ENCODE data around the gene UNC5A.

UNC5A gene

GRCh38 chr5:176902911-176903664 lies 92.7 kb downstream of the UNC5A start:
- TF ChIP-seq REST (IDR thresholded peaks at IDR 0.05; ENCODE audit: insufficient replicate concordance, low read depth) (no peak), POLR2AphosphoS5 (IDR thresholded peaks at IDR 0.05; ENCODE audit: low read depth) (no peak), GABPA (IDR thresholded peaks at IDR 0.05; ENCODE audit: low read depth) (no peak)
- H3K27ac ChIP-seq (replicated peaks) = peak overlapping the region; percentile 16
- no peak overlapping the region for H3K4me3 ChIP-seq (replicated peaks; ENCODE audit: insufficient read depth, low read length)
- no peak for DNase-seq (ENCODE audit: low read depth in 1 of 2, low spot score in 1 of 2)
- no peaks in the 10 kb centered on the region for H3K27me3 ChIP-seq (ENCODE audit: insufficient read depth, poor library complexity, severe bottlenecking)

- H3K27me3 ChIP-seq (ENCODE audit: insufficient read depth, poor library complexity, severe bottlenecking) = no peaks in the 10 kb centered on the region
- H3K4me3 ChIP-seq (replicated peaks; ENCODE audit: insufficient read depth, low read length) = no peak overlapping the region
- DNase-seq (ENCODE audit: low read depth in 1 of 2, low spot score in 1 of 2) = no peak
- TF ChIP-seq POLR2AphosphoS5 (IDR thresholded peaks at IDR 0.05; ENCODE audit: low read depth) (no peak), SPI1 (IDR thresholded peaks at IDR 0.05; ENCODE audit: borderline replicate concordance, low read depth) (no peak), REST (IDR thresholded peaks at IDR 0.05; ENCODE audit: insufficient replicate concordance, low read depth) (no peak), CTCF (IDR thresholded peaks at IDR 0.05; ENCODE audit: insufficient read depth, low read length) (no peak), GABPA (IDR thresholded peaks at IDR 0.05; ENCODE audit: low read depth) (no peak)
- no peak overlapping the region for H3K27ac ChIP-seq (replicated peaks)
These were observed 93.9 kb downstream of the UNC5A start for GRCh38 chr5:176904276-176904675.

GRCh38 chr5:176906126-176906525 lies 95.8 kb downstream of the UNC5A start:
- TF ChIP-seq POLR2AphosphoS5 (IDR thresholded peaks at IDR 0.05; ENCODE audit: low read depth) (no peak), SPI1 (IDR thresholded peaks at IDR 0.05; ENCODE audit: borderline replicate concordance, low read depth) (no peak), GABPA (IDR thresholded peaks at IDR 0.05; ENCODE audit: low read depth) (no peak), REST (IDR thresholded peaks at IDR 0.05; ENCODE audit: insufficient replicate concordance, low read depth) (no peak), CTCF (IDR thresholded peaks at IDR 0.05; ENCODE audit: insufficient read depth, low read length) (no peak)
- DNase-seq (ENCODE audit: low read depth in 1 of 2, low spot score in 1 of 2) = no peak
- no peak overlapping the region for H3K27ac ChIP-seq (replicated peaks)
- no peaks in the 10 kb centered on the region for H3K27me3 ChIP-seq (ENCODE audit: insufficient read depth, poor library complexity, severe bottlenecking)
- no peak overlapping the region for H3K4me3 ChIP-seq (replicated peaks; ENCODE audit: insufficient read depth, low read length)
